Bronchial epithelial cell (primary cell): ENCODE measurements around the gene SERHL2. TPM values are rescaled to one million over a fixed set of nuclear protein-coding genes. Genes with fewer than 3 reads are reported as not detected.
"Not testable (repeated sequence)": the region's sequence is repeated elsewhere in the genome, so short reads cannot be mapped to it uniquely, and the experiment has no call there.

ENCODE experiments used
- DNase-seq: peaks from one replicate; pipeline ENCODE4 v3.0.0-alpha.2; 2010; ENCODE audit warnings: low read depth
- FAIRE-seq: peaks from 2 replicates; lab custom pipeline; 2011; peaks lifted over from hg19 to GRCh38; lab: Jason Lieb, UNC
- H3K27me3 ChIP-seq: 2 replicates; pipeline ENCODE4 v1.5.1; 2011; ENCODE audit warnings: low read length; ENCODE audit not compliant: control insufficient read depth, insufficient read depth
- H3K36me3 ChIP-seq: 2 replicates; pipeline ENCODE4 v1.5.1; 2011; ENCODE audit warnings: low read length; ENCODE audit not compliant: control insufficient read depth, insufficient read depth
- H3K4me3 ChIP-seq: 2 replicates; pipeline ENCODE4 v1.5.1; 2011; ENCODE audit warnings: mild to moderate bottlenecking, low read depth, low read length, control low read depth
- CTCF ChIP-seq: IDR thresholded peaks from 2 replicates; pipeline ENCODE4 v1.5.1; 2011; ENCODE audit warnings: mild to moderate bottlenecking, moderate library complexity, low read length, control low read depth, inconsistent platforms; ENCODE audit not compliant: insufficient read depth, severe bottlenecking
- total RNA-seq: library from RNA; depleted of rRNA; stranded (reverse); fragments of >200 nt; gene quantifications from 2 replicates; pipeline ENCODE4 v1.2.1, GENCODE V29; 2014

The SERHL2 gene
- total RNA-seq, 1 donor from 2014 or later: 0.79 TPM

DNA sequence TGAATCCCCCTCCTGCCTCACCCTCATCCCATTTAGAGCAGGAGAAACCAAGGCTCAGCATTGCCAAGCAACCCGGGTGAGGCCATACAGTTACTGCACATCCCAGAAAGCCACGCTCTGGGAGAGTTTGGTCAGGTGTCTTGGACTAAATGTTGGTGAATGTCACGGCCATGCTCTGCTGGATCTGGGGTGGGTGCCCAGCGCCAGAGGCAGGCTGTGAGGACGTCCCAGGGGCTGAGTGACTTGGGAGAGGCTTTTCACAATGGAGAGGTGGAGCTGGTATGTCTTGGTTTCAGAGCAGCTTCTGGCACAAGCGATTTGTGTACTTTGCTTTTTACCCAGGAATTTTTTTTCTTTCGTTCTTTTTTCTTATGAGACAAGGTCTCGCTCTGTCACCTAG lies 6.6 kb downstream of the SERHL2 start:
- FAIRE-seq: no peak
- Histone ChIP-seq H3K36me3 (no peaks in the 10 kb centered on the region), H3K27me3 (peaks cover 3% of the 10 kb centered on the region), H3K4me3 (no peak overlapping the region)
- TF ChIP-seq CTCF: no peak
- no peak for DNase-seq

DNA sequence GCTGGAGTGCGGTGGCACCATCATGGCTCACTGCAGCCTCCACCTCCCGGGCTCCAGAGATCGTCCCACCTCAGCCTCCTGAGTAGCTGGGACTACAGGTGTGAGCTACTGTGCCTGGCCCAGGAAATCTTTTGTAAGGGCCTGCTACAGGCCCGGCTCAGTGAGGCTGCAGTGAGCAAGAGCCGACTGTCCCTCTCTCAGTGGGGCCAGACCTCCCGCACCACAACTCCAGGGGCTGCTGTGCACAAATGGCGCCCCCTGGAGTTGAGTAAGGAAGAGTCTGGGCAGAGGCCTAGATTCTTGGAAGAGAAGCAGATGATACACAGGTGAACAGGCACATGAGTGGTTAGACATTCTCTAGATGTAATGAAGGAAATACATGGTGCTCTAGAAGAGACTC lies 7.0 kb downstream of the SERHL2 start:
- no peak overlapping the region for H3K4me3 ChIP-seq
- peak; percentile 6 for DNase-seq
- H3K36me3 ChIP-seq: no peaks in the 10 kb centered on the region
- TF ChIP-seq CTCF: peak; percentile 58
- H3K27me3 ChIP-seq: peaks cover 3% of the 10 kb centered on the region
- no peak for FAIRE-seq

DNA sequence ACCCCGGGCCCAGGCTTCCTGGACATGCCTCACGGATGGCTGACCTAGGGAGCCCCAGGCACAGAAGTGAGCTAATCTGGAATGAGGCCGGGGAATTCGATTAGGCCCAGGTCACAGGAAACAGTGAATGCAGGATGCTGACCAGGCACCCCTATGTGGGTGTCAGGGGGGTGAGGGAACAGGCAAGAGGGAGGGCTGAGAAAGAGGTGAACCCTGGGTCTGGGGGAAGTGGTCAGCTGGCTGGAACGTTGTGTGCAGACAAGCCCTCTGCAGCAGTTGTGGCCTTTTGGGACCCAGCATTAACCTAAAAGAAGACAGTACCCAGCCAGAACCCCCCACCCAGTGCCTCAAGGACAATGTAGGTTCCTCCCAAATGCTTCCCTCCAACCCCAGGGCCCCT lies 8.1 kb downstream of the SERHL2 start:
- Histone ChIP-seq H3K36me3 (no peaks in the 10 kb centered on the region), H3K4me3 (no peak overlapping the region), H3K27me3 (peaks cover 3% of the 10 kb centered on the region)
- FAIRE-seq (no peak), DNase-seq (no peak)
- TF ChIP-seq CTCF: no peak

DNA sequence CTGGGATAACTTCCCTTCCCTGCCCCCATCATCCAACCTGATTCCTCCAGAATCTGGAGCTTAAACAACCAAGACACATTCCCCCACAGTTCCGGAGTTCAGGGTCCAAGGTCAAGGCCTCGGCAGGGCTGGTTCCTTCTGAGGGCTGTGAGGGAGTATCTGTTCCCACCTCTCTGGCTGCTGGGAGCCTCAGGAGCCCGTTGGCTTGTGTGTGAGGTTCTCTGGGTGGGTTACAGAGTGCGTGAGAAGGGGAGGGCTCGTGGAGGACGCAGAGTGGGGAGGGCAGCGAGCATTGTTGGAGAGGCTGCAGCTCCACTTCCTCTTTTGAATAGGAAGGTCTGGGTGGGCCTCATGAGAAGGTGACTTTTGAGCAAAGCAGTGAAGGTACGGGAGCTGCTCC lies 8.5 kb downstream of the SERHL2 start:
- Histone ChIP-seq H3K27me3 (peaks cover 3% of the 10 kb centered on the region), H3K4me3 (no peak overlapping the region), H3K36me3 (no peaks in the 10 kb centered on the region)
- peak; percentile 58 for FAIRE-seq
- no peak for DNase-seq
- no peak for TF ChIP-seq CTCF

DNA sequence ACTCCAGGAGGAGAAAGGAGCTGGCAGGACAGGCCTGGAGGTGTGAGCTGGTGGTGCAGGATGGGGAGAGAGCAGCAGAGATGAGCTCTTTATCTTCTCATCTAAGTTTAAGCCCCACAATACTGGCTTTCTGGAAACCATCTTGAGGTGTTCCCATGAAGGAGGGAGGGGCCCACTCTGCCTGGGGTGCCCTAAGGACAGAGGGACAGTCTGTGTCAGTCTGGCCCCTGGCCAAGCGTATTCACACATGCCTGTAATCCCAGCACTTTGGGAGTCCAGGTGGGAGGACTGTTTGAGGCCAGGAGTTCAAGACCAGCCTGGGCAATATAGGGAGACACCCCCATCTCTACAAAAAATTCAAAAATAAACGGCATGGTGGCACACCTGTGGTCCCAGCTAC lies 8.9 kb downstream of the SERHL2 start:
- Histone ChIP-seq H3K36me3 (no peaks in the 10 kb centered on the region), H3K4me3 (no peak overlapping the region), H3K27me3 (peaks cover 3% of the 10 kb centered on the region)
- no peak for TF ChIP-seq CTCF
- DNase-seq (no peak), FAIRE-seq (no peak)

- not testable (repeated sequence) for H3K36me3 ChIP-seq, H3K27me3 ChIP-seq, FAIRE-seq, H3K4me3 ChIP-seq
- DNase-seq: peak; percentile 59
Observed at GRCh38 chr22:42563943-42564342, 10.2 kb downstream of the SERHL2 start.
